Measurements from ENCODE around the gene GASK1A. TPM values are rescaled to one million over a fixed set of nuclear protein-coding genes. Genes with fewer than 3 reads are reported as not detected.

The GASK1A gene
- total and polyA plus RNA-seq, 2 experiments from 2014 or later, result 2.6 to 11.1 TPM

DNA sequence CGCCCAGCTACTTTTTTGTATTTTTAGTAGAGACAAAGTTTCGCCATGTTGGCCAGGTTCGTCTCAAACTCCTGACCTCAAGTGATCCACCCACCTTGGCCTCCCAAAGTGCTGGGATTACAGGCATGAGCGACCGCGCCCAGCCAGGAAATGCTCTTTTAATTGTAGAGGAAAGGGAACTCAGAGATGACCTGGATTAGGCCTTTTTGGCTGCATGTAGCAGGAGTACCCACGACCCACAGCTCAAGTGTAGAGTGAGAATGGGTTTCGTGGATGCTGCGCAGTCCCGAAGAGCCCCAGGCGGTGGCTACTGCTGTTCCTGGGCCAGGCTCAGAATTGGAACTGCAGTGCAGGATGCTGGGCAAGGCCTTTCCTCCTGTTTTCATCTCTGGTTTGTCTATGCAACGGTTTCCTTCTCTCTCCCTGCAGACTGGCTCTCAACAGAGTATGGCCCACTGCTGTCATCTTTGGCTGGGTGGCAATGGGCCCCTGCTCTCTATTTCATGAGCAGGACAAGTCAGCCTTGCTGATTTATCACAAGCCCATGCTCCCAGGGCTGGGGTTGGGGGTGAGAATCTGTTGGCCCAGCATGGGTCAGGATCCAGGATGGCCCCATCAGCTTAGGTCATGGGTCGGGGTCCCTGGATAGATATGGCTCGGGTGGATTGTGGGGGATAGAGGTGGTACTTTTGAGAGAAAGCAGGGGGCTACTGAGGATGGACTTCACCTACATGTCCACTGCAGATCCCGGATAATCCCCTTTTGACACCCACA is 51.2 kb downstream of the GASK1A start:
- peaks cover 4% of the 10 kb centered on the region; the same call in 2 of the 3 replicates for H3K4me1 Mint-ChIP-seq
- no peak for ATAC-seq
- Histone ChIP-seq H3K4me2 (no peak overlapping the region), H3K79me2 (replicated peaks; ENCODE audit: insufficient read depth) (no peaks in the 10 kb centered on the region), H3K27me3 (ENCODE audit: insufficient read depth) (no peaks in the 10 kb centered on the region), H2AFZ (no peak overlapping the region), H3K4me3 (no peak overlapping the region), H4K20me1 (replicated peaks; ENCODE audit: insufficient read depth) (no peaks in the 10 kb centered on the region), H3K9me2 (ENCODE audit: insufficient read depth) (no peaks in the 10 kb centered on the region), H3K4me1 (ENCODE audit: insufficient read depth) (no peaks in the 10 kb centered on the region), H3K27ac (ENCODE audit: low read depth) (no peak overlapping the region), H3K36me3 (ENCODE audit: insufficient read depth) (no peaks in the 10 kb centered on the region; the same call in 1 of the 2 replicates), H3F3A (replicated peaks; ENCODE audit: low read depth) (no peaks in the 10 kb centered on the region)
- TF ChIP-seq, protein P1, sequence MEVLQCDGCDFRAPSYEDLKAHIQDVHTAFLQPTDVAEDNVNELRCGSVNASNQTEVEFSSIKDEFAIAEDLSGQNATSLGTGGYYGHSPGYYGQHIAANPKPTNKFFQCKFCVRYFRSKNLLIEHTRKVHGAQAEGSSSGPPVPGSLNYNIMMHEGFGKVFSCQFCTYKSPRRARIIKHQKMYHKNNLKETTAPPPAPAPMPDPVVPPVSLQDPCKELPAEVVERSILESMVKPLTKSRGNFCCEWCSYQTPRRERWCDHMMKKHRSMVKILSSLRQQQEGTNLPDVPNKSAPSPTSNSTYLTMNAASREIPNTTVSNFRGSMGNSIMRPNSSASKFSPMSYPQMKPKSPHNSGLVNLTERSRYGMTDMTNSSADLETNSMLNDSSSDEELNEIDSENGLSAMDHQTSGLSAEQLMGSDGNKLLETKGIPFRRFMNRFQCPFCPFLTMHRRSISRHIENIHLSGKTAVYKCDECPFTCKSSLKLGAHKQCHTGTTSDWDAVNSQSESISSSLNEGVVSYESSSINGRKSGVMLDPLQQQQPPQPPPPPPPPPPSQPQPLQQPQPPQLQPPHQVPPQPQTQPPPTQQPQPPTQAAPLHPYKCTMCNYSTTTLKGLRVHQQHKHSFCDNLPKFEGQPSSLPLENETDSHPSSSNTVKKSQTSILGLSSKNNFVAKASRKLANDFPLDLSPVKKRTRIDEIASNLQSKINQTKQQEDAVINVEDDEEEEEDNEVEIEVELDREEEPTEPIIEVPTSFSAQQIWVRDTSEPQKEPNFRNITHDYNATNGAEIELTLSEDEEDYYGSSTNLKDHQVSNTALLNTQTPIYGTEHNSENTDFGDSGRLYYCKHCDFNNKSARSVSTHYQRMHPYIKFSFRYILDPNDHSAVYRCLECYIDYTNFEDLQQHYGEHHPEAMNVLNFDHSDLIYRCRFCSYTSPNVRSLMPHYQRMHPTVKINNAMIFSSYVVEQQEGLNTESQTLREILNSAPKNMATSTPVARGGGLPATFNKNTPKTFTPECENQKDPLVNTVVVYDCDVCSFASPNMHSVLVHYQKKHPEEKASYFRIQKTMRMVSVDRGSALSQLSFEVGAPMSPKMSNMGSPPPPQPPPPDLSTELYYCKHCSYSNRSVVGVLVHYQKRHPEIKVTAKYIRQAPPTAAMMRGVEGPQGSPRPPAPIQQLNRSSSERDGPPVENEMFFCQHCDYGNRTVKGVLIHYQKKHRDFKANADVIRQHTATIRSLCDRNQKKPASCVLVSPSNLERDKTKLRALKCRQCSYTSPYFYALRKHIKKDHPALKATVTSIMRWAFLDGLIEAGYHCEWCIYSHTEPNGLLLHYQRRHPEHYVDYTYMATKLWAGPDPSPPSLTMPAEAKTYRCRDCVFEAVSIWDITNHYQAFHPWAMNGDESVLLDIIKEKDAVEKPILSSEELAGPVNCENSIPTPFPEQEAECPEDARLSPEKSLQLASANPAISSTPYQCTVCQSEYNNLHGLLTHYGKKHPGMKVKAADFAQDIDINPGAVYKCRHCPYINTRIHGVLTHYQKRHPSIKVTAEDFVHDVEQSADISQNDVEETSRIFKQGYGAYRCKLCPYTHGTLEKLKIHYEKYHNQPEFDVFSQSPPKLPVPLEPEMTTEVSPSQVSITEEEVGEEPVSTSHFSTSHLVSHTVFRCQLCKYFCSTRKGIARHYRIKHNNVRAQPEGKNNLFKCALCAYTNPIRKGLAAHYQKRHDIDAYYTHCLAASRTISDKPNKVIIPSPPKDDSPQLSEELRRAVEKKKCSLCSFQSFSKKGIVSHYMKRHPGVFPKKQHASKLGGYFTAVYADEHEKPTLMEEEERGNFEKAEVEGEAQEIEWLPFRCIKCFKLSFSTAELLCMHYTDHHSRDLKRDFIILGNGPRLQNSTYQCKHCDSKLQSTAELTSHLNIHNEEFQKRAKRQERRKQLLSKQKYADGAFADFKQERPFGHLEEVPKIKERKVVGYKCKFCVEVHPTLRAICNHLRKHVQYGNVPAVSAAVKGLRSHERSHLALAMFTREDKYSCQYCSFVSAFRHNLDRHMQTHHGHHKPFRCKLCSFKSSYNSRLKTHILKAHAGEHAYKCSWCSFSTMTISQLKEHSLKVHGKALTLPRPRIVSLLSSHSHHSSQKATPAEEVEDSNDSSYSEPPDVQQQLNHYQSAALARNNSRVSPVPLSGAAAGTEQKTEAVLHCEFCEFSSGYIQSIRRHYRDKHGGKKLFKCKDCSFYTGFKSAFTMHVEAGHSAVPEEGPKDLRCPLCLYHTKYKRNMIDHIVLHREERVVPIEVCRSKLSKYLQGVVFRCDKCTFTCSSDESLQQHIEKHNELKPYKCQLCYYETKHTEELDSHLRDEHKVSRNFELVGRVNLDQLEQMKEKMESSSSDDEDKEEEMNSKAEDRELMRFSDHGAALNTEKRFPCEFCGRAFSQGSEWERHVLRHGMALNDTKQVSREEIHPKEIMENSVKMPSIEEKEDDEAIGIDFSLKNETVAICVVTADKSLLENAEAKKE (CRISPR knock-in tag; IDR thresholded peaks at IDR 0.05), result no peak
- TF ChIP-seq, protein P2, sequence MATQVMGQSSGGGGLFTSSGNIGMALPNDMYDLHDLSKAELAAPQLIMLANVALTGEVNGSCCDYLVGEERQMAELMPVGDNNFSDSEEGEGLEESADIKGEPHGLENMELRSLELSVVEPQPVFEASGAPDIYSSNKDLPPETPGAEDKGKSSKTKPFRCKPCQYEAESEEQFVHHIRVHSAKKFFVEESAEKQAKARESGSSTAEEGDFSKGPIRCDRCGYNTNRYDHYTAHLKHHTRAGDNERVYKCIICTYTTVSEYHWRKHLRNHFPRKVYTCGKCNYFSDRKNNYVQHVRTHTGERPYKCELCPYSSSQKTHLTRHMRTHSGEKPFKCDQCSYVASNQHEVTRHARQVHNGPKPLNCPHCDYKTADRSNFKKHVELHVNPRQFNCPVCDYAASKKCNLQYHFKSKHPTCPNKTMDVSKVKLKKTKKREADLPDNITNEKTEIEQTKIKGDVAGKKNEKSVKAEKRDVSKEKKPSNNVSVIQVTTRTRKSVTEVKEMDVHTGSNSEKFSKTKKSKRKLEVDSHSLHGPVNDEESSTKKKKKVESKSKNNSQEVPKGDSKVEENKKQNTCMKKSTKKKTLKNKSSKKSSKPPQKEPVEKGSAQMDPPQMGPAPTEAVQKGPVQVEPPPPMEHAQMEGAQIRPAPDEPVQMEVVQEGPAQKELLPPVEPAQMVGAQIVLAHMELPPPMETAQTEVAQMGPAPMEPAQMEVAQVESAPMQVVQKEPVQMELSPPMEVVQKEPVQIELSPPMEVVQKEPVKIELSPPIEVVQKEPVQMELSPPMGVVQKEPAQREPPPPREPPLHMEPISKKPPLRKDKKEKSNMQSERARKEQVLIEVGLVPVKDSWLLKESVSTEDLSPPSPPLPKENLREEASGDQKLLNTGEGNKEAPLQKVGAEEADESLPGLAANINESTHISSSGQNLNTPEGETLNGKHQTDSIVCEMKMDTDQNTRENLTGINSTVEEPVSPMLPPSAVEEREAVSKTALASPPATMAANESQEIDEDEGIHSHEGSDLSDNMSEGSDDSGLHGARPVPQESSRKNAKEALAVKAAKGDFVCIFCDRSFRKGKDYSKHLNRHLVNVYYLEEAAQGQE (IDR thresholded peaks at IDR 0.05; ENCODE audit: unreplicated experiment), result no peak
- TF ChIP-seq ZNF331 (CRISPR knock-in tag; IDR thresholded peaks at IDR 0.05; ENCODE audit: low read depth), result no peak
- TF ChIP-seq CREB1 (CRISPR knock-in tag; IDR thresholded peaks at IDR 0.05; ENCODE audit: low read depth), result no peak
- TF ChIP-seq EZH2phosphoT487 (IDR thresholded peaks at IDR 0.05; ENCODE audit: unreplicated experiment), result no peak
- TF ChIP-seq, protein P3, sequence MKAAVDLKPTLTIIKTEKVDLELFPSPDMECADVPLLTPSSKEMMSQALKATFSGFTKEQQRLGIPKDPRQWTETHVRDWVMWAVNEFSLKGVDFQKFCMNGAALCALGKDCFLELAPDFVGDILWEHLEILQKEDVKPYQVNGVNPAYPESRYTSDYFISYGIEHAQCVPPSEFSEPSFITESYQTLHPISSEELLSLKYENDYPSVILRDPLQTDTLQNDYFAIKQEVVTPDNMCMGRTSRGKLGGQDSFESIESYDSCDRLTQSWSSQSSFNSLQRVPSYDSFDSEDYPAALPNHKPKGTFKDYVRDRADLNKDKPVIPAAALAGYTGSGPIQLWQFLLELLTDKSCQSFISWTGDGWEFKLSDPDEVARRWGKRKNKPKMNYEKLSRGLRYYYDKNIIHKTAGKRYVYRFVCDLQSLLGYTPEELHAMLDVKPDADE (IDR thresholded peaks at IDR 0.05), result no peak
- no peak for TF ChIP-seq POLR2AphosphoS5 (IDR thresholded peaks at IDR 0.05; ENCODE audit: low read depth)
- TF ChIP-seq ZNF114 (CRISPR knock-in tag; IDR thresholded peaks at IDR 0.05), result no peak
- no peak for TF ChIP-seq JUNB (IDR thresholded peaks at IDR 0.05; ENCODE audit: unreplicated experiment)
- no peak for TF ChIP-seq NANOG (IDR thresholded peaks at IDR 0.05; ENCODE audit: borderline replicate concordance)
- TF ChIP-seq STAT1 (IDR thresholded peaks at IDR 0.05; ENCODE audit: unreplicated experiment), result no peak
- TF ChIP-seq, protein P4, sequence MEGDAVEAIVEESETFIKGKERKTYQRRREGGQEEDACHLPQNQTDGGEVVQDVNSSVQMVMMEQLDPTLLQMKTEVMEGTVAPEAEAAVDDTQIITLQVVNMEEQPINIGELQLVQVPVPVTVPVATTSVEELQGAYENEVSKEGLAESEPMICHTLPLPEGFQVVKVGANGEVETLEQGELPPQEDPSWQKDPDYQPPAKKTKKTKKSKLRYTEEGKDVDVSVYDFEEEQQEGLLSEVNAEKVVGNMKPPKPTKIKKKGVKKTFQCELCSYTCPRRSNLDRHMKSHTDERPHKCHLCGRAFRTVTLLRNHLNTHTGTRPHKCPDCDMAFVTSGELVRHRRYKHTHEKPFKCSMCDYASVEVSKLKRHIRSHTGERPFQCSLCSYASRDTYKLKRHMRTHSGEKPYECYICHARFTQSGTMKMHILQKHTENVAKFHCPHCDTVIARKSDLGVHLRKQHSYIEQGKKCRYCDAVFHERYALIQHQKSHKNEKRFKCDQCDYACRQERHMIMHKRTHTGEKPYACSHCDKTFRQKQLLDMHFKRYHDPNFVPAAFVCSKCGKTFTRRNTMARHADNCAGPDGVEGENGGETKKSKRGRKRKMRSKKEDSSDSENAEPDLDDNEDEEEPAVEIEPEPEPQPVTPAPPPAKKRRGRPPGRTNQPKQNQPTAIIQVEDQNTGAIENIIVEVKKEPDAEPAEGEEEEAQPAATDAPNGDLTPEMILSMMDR (conservative IDR thresholded peaks at IDR 0.05; ENCODE audit: low read depth in 2 of 2), result no peak
- TF ChIP-seq EZH2 (IDR thresholded peaks at IDR 0.05; ENCODE audit: low read depth, unreplicated experiment), result no peak
- no peak for DNase-seq (ENCODE audit: low spot score)
- no peak overlapping the region; the same call in 2 of the 3 replicates for H3K4me3 Mint-ChIP-seq
- no peaks in the 10 kb centered on the region for H3K36me3 Mint-ChIP-seq (ENCODE audit: low read depth)
- H3K27me3 Mint-ChIP-seq (ENCODE audit: insufficient read depth, low read depth, poor library complexity), result peaks cover 7% of the 10 kb centered on the region
- H3K27ac Mint-ChIP-seq, result no peak overlapping the region
- no peaks in the 10 kb centered on the region; the same call in 2 of the 3 replicates for H3K9me3 Mint-ChIP-seq

All from GM23338 (cell line).